HG03064 (cell line): Measurements from ENCODE around the gene CTDSPL.

Experiments
- ATAC-seq: cut with Tn5 transposase; IDR thresholded peaks from one replicate; pipeline ENCODE4 v1.9.1; 2021; ENCODE audit warnings: low read depth; ENCODE audit not compliant: unreplicated experiment

Gene CTDSPL

DNA sequence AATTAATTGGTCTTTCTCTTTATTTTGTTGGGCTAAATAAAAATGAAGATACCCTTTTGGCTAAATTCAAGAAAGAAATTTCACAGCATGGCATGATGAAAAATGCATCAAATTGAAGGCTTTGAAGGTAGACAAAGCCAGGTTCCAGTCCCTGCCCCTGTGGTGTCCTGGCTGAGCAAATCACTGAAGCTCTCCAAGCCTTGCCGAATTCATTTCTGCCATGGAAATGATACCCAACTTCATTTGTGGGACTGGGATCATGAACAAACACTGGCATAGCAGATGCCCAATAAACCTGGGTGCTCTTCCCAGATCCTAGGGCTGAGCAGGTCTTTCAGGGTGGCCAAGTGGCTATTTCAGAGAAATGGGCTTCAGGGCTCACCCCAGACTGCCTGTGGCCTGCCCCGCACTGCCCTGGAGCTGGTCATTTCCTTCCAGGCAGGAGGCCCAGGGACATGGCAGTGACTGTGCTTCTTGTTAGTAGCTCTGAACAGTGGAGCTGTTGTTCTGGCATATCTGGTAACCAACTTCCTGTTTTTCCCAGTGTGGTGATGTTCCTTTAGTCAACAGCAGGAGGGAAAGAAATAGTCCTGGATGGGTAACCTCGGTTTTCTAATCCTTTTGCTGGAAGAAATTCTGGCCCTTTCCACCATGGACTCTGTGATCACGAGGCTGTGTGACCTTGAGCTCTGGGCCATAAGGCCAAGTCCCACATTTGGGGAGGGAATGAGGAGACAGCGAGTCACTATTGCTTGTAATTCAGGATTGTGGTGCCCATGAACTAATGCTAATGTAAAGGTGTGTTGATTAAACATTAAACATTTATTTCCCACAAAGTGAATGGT, 47.6 kb downstream of the CTDSPL start:
- no peak for ATAC-seq

DNA sequence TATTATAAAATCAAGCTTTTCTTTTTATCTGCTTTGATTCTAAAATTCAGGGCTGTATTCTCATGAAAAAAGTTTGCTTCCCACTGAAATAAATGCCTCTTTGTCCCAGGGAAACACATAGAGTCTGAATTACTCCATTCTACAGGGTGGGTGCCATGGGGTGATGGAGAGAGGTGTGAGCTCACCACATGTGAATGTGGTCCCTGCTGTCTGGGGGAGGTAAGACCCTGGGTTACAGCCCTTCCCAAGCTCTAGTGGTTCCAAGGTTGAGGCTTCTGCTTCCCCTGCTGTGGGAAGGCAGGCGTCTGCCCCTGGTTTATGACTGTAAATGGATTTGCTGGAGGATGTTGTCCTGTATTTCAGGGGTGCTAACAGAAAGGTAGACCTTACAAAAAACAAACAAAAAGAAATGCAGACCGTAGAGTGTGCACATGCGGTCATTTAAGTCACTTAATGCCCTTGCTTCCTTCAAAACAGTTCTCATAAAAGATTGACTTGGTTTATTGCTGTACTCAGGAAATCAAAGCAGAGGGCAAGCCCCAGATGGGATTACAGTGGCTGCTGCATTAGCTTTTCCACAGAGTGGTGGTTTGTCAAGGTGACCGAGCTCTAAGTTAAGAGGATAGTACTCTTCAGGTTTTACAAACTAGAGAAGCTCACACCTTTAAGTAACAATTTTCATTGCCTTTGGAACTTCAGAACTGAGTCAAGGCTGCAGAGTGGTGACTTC, 49.2 kb downstream of the CTDSPL start:
- ATAC-seq, result no peak

- no peak for ATAC-seq
These were observed 50.5 kb downstream of the CTDSPL start for GRCh38 chr3:37912052-37912733.

DNA sequence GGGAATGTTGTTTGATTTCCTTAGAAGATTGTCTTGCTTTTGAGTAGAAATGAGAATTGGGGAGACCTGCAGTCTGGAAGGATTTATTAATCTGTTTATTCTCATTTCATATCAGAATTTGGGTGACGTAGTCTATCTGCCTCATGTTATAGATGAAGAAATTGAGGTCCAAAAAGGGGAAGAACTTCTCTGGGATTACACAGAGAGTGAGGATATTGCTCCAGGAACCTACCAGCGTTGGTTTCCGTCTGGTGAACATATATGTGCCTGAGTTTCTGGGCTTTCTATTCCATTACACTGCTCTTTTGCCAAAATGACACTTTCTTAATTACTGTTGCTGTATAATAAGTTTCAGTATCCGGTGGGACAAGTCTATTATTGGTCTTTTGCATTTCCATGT, 51.8 kb downstream of the CTDSPL start:
- no peak for ATAC-seq

DNA sequence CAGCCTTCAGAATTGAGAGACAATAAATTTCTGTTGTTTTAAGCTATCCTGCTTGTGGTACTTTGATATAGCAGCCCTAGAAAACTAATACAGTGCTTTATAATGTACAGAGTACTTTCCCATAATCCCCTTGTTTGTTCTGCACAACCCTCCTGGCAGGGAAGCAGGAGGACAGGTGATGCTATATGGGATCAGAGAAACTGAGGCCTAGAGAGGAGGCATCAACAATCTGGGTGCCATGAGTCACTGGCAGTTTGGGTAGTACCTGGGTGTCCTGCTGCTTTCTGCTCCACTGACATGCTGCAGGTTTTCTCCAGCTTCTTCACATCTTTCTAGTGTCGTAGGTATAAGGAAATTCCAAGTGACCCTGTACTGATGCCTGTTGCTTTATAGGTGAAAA, 55.0 kb downstream of the CTDSPL start:
- no peak for ATAC-seq

DNA sequence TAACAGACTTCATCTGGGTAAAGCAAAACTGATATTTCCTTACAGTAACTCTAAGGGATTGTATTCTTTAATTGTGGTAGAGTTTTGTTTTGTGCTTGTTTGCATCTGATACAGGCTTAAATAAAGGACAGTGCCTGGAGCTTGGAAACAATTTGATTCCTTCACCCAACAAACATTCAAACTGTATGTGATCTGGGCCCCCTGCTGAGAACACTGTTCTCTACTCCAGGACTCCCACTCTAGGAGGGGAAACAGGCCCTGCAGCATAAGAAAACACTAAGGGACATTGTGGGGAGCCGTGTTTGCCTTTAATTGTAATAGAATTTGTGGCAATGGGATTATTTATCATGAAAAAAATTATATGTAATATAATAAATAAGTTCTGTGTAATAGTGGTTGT, 56.9 kb downstream of the CTDSPL start:
- no peak for ATAC-seq

GRCh38 chr3:37920156-37920699, 58.5 kb downstream of the CTDSPL start:
- no peak for ATAC-seq

DNA sequence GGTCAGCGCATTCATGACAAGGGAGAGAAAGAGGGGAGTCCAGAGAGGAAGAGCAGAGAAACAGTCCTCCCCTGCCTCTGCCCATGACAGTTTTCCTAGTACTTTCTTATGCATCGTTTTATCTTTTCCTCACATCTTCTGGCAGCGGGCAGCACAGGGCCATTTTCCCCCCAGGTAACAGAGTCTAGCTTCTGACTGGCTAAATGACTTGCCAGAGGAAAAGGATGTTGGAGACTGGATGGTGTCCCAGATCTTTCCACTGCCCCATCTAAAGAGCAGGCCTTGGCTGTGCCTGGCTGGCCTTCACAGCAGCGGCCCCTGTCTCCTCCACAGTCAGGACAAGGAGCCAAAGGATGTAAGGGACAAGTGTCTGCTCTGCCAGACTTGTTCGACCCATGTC, 59.3 kb downstream of the CTDSPL start:
- ATAC-seq, result no peak

- ATAC-seq, result no peak
These were observed 61.3 kb downstream of the CTDSPL start for GRCh38 chr3:37922721-37923568.

DNA sequence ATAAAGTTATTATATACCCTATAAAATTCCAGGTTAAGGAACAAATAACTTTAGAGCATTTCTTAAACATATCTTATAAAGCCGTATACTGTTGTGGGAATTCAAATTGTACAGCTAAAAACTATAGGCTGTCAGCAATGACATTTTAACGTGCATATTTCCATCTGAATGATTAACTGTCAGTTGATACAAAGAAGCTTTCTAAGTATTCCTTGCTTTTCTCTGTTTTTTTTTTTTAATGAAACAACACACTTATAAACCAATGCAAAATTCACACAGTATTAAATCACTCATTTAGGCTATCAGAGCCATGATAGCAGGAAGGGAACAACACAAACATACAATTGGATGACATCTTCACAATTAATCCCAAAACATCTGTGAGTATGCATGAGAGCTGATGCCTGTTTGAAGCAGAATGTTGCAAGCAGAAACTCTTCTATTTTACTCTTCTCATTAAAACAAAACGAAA, 61.9 kb downstream of the CTDSPL start:
- no peak for ATAC-seq

DNA sequence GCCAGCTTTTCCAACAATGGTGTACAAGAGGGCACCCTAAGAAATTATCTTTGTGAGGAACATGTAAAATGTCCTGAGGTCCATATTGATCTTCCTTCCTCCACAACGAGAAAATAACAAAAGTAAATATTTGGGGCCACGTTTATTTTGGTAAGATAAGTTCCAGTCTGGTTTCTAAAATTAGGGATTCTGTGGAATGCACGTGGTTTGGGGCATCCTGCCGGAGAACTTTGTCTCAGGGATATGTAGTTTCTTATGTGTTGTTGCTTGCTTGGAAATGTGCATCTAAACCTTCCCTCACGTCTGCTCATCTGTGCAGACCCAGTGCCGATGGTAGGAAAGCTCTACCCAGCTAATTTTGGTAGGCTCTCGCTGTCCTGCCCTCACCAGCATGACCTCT, 62.8 kb downstream of the CTDSPL start:
- ATAC-seq, result no peak

DNA sequence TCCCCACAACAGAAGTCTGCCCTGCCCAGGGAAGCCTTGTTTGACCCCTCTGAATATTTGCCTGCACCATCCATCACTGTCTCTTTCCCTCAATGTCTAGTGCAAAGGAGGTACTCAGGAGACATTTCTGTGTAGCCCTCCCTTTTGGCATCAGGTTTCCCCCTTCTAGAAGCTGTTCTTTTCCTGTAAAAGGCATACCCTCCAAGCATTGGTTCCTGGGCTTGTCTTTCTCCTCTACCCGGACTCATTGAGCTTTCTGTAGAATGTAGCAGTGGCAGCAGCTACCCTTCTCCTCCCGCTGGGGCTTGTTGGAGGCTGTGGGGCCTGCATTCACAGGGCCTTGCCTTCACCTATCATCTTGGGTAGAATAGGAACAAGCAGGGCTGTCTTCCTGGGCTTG, 63.5 kb downstream of the CTDSPL start:
- no peak for ATAC-seq

DNA sequence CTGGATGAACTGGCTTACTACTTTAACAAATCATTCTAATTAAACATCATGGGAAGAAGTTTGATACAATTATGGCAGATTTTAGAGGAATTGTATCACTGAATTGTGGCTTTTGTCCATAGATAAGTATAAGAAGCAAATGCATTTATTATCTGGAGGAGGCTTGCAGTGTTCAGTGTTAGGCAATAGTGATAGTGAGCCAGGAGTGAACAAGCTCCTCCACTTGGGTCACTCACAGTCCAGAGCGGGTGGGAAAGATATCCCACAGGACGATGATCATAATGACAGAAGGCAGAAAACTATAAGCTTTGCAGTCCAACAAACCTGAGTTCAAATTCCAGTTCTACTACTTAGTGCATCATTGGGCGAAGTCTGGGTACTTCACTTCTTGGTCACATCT, 64.9 kb downstream of the CTDSPL start:
- ATAC-seq, result no peak

DNA sequence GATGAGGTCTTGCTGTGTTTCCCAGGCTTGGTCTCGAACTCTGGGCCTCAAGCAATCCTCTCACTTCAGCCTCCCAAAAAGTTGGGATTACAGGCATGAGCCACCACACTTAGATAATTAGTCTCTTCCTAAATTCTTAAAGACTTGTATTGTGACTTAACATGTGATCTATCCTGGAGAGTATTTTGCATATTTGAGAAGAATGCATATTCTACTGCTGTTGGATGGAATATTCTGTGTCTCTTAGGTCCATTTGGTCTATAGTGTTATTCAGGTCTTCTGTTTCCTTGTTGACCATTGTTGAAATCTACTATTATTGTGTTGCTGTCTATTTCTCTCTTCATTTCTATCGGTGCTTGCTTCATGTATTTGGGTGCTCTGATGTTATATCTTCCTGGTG, 68.8 kb downstream of the CTDSPL start:
- no peak for ATAC-seq

- no peak for ATAC-seq
These were observed 70.8 kb downstream of the CTDSPL start for GRCh38 chr3:37932505-37932904.

GRCh38 chr3:37934631-37935289, 73.1 kb downstream of the CTDSPL start:
- no peak for ATAC-seq

- ATAC-seq, result no peak
These were observed 73.6 kb downstream of the CTDSPL start for GRCh38 chr3:37935290-37935668.

GRCh38 chr3:37935756-37936666, 74.3 kb downstream of the CTDSPL start:
- ATAC-seq, result no peak

GRCh38 chr3:37937156-37937555, 75.5 kb downstream of the CTDSPL start:
- no peak for ATAC-seq
